ENCODE data around the gene DUSP28. TPM values are rescaled to one million over a fixed set of nuclear protein-coding genes. Genes with fewer than 3 reads are reported as not detected.

Gene DUSP28
- total and polyA plus RNA-seq, 10 of the 15 experiments (the other 5 are each of a cell fraction or from before 2014, with no cell fraction given), result 2.5 to 12.5 (median 6.4) TPM

- no peak for TF ChIP-seq ESRRA (IDR thresholded peaks at IDR 0.05; ENCODE audit: low read length)
These were observed 41.2 kb upstream of the DUSP28 start (continued) for GRCh38 chr2:240518981-240519380.

DNA sequence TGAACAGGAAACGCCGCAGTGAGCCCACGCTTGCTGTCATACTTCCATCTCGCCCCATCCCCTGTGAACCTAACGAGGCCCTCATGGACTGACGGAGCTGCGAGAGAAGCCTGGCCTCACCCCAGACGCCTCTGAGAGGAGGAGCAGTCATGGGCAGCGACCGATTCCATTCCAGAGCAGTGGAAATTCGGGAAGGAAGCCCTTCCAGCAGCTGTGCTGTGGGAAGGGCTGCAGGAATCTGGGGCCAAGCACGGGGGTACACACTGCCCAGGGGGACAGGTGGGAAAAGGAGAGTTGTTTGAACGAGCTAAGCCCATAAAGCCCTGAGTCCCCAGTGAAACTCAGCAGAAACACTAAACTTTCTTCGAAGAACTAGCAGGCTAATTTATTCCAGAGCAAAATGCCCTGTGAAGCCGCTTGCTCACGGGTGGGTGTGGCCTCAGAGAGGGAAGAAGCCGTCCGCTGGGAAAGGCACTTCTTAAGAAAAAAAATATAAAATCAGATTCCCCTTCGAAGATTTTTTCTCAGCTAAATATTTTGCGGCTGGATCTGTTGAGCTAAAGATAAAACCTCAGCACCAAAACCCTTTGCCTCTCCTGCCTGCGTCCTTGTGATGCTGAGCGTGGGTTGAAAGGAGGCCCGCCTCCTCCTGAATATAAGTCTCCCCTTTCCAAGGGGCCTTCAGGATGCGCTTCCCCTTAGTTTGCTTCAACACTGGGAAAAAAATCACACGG is 40.6 kb upstream of the DUSP28 start:
- WGBS (ENCODE audit: insufficient coverage, insufficient replicate concordance, low lambda C conversion rate, missing lambda C conversion rate), result 82% methylated on average over 25 of the region's 25 CpGs
- no peak for FAIRE-seq

More for the DNA sequence above, 40.6 kb upstream of the DUSP28 start:
- in situ Hi-C loops (cut with MboI), result loop anchor here (25.0 kb wide), 1 partner anchor 318 kb away; no protein-coding TSS in a partner anchor
- Histone ChIP-seq H3K4me1 (ENCODE audit: control insufficient read depth, insufficient read depth, low read length) (peaks cover 4% of the 10 kb centered on the region), H3K27me3 (replicated peaks in 1 of 2; ENCODE audit: control insufficient read depth in 2 of 2, insufficient read depth in 2 of 2, low read length in 1 of 2) (no peaks in the 10 kb centered on the region), H3K27ac (ENCODE audit: control insufficient read depth, insufficient read depth) (no peak overlapping the region), H2AFZ (ENCODE audit: control insufficient read depth, low read depth, low read length) (no peak overlapping the region), H3K36me3 (ENCODE audit: control insufficient read depth in 2 of 2, insufficient read depth in 2 of 2, low read length in 1 of 2) (no peaks in the 10 kb centered on the region), H3K4me2 (ENCODE audit: control insufficient read depth, insufficient read depth) (no peak overlapping the region), H3K4me3 (no peak overlapping the region), H4K20me1 (ENCODE audit: control insufficient read depth, insufficient read depth) (no peaks in the 10 kb centered on the region), H3K9me3 (replicated peaks; ENCODE audit: control insufficient read depth, insufficient read depth, low read length) (no peaks in the 10 kb centered on the region; the same call in 2 of the 3 replicates), H3K9ac (ENCODE audit: control insufficient read depth, insufficient read depth, low read length) (no peak overlapping the region), H3K79me2 (ENCODE audit: control insufficient read depth, insufficient read depth, low read length) (no peaks in the 10 kb centered on the region)
- SMC1A ChIA-PET (ENCODE audit: uncharacterized antibody, unreplicated experiment), result no interaction called here
- CTCF ChIA-PET, result no interaction called here
- POLR2A ChIA-PET, result no interaction called here
- DNase-seq (ENCODE audit: low read depth, low spot score) (no peak), ATAC-seq (no peak)
- BruUV-seq (replicated peaks), result no TSS peak
- TF ChIP-seq NR2C1 (IDR thresholded peaks at IDR 0.05) (no peak), PBX3 (IDR thresholded peaks at IDR 0.05; ENCODE audit: insufficient replicate concordance, low read depth, low read length) (no peak), ELK1 (IDR thresholded peaks at IDR 0.05; ENCODE audit: low read depth, low read length) (no peak), ZBTB40 (IDR thresholded peaks at IDR 0.05; ENCODE audit: borderline replicate concordance) (no peak), RAD51 (IDR thresholded peaks at IDR 0.05) (no peak)
- TF ChIP-seq, protein P1, sequence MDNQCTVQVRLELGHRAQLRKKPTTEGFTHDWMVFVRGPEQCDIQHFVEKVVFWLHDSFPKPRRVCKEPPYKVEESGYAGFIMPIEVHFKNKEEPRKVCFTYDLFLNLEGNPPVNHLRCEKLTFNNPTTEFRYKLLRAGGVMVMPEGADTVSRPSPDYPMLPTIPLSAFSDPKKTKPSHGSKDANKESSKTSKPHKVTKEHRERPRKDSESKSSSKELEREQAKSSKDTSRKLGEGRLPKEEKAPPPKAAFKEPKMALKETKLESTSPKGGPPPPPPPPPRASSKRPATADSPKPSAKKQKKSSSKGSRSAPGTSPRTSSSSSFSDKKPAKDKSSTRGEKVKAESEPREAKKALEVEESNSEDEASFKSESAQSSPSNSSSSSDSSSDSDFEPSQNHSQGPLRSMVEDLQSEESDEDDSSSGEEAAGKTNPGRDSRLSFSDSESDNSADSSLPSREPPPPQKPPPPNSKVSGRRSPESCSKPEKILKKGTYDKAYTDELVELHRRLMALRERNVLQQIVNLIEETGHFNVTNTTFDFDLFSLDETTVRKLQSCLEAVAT (IDR thresholded peaks at IDR 0.05), result no peak
- RAD21 ChIA-PET (ENCODE audit: unreplicated experiment), result no interaction called here
- intact Hi-C loops (cut with micrococcal nuclease; ENCODE audit: unreplicated experiment), result loop anchor here (10.0 kb wide), 2 partner anchors 185 to 215 kb away; no protein-coding TSS in a partner anchor
